ENCODE data around the gene GNB1. TPM values are rescaled to one million over a fixed set of nuclear protein-coding genes. Genes with fewer than 3 reads are reported as not detected.

Gene GNB1
- total and polyA plus RNA-seq, 2 of the 4 experiments (the other 2 are of a cell fraction): 73.5 to 371 TPM

DNA sequence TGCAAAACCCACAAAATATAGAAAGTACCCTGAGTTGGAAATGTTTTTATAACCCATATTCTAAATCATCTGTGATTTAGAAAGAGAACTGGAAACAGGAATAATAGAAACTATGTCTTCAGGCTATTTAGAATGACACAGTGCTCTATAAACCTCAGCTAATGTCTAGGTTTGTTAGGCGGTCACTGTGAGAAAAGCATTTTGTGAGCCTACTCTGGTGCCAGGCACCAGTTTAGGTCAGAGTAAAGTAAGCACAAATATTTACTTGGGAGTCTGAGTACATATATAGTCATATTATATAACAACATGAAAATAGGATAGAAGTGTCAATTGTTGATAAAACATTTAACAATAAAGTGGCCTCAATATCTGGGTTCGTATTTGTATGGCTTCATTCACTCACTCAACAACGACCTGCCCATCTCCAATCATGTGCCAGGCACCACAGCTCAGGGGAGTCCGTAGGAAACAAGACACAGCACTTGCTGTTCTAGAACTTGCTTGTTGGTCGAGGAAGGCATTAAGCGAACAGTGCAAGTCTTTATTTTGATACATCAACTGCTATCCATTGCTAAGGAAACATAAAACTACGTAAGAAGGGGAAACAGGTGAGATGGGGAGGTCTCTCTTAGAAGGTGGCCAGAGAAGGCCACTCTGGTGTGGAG lies 37.2 kb downstream of the GNB1 start:
- Histone ChIP-seq H2AK9ac (replicated peaks; ENCODE audit: low read depth, low read length, poor library complexity) (no peak overlapping the region), H4K91ac (ENCODE audit: insufficient read depth, low read depth, low read length) (no peak overlapping the region), H3K56ac (ENCODE audit: extremely low read depth, insufficient read depth, low read length) (no peak overlapping the region), H3K27ac (ENCODE audit: insufficient read depth, low read length) (no peak overlapping the region), H3K9ac (ENCODE audit: low read depth, low read length) (no peak overlapping the region), H4K5ac (ENCODE audit: low read depth, low read length) (no peak overlapping the region; the same call in 1 of the 2 replicates), H3K4me3 (ENCODE audit: insufficient read depth, low read depth, low read length) (no peak overlapping the region), H2BK5ac (ENCODE audit: low read depth, low read length, poor library complexity, severe bottlenecking) (no peak overlapping the region), H3K23ac (ENCODE audit: low read depth, low read length) (no peak overlapping the region), H3K36me3 (ENCODE audit: control insufficient read depth, insufficient read depth, low read length) (peaks cover 11% of the 10 kb centered on the region), H4K8ac (ENCODE audit: low read depth in 2 of 2, low read length in 2 of 2) (no peak overlapping the region), H3K9me1 (ENCODE audit: insufficient read depth, low read length) (peaks cover 22% of the 10 kb centered on the region), H2BK20ac (ENCODE audit: low read depth, low read length) (no peak overlapping the region), H3K4me2 (ENCODE audit: low read depth, low read length) (no peak overlapping the region), H2BK15ac (ENCODE audit: low read depth, low read length) (no peak overlapping the region), H4K20me1 (ENCODE audit: insufficient read depth, low read length) (peaks cover 99% of the 10 kb centered on the region), H3K27me3 (ENCODE audit: control insufficient read depth, insufficient read depth, low read length) (no peaks in the 10 kb centered on the region), H3K18ac (ENCODE audit: low read depth, low read length) (no peak overlapping the region), H2AK5ac (ENCODE audit: low read depth, low read length) (no peak overlapping the region), H3K4me1 (ENCODE audit: control insufficient read depth, insufficient read depth, low read length) (peaks cover 4% of the 10 kb centered on the region), H2BK120ac (ENCODE audit: low read depth, low read length) (no peak overlapping the region), H3K4ac (ENCODE audit: low read depth, low read length) (no peak overlapping the region), H2AFZ (replicated peaks; ENCODE audit: low read length, poor library complexity) (no peak overlapping the region), H3K14ac (replicated peaks; ENCODE audit: low read depth, low read length) (no peak overlapping the region), H3K79me1 (ENCODE audit: low read depth in 1 of 2, low read length in 2 of 2) (peaks cover 0 to 55% of the 10 kb centered on the region in 2 experiments; a peak in 2 of 4 replicates), H3K9me3 (ENCODE audit: control insufficient read depth, insufficient read depth, low read length) (no peaks in the 10 kb centered on the region)
- in situ Hi-C loops (cut with MboI; ENCODE audit: low sequenced_read_pairs) (no loop called here), intact Hi-C loops (cut with micrococcal nuclease) (no loop called here), dilution Hi-C loops (cut with HindIII; ENCODE audit: low sequenced_read_pairs, unreplicated experiment) (no loop called here)
- DNase-seq: no peak
- TF ChIP-seq BHLHE40 (IDR thresholded peaks at IDR 0.05; ENCODE audit: low read depth, low read length): no peak
- no peak for TF ChIP-seq MAFK (IDR thresholded peaks at IDR 0.05; ENCODE audit: low read depth, low read length)
- no peak for TF ChIP-seq SMC3 (IDR thresholded peaks at IDR 0.05; ENCODE audit: low read depth, low read length)
- TF ChIP-seq RFX5 (IDR thresholded peaks at IDR 0.05; ENCODE audit: low read depth, low read length): no peak
- TF ChIP-seq CEBPB (IDR thresholded peaks at IDR 0.05; ENCODE audit: low read depth, low read length): no peak
- TF ChIP-seq USF2 (IDR thresholded peaks at IDR 0.05; ENCODE audit: low read depth, low read length): no peak
- TF ChIP-seq POLR2A (IDR thresholded peaks at IDR 0.05; ENCODE audit: low read depth, low read length): no peak
- TF ChIP-seq NFE2L2 (IDR thresholded peaks at IDR 0.05; ENCODE audit: low read depth, low read length): no peak
- no peak for TF ChIP-seq MXI1 (IDR thresholded peaks at IDR 0.05; ENCODE audit: borderline replicate concordance, low read depth, low read length)
- no peak for TF ChIP-seq CHD1 (IDR thresholded peaks at IDR 0.05; ENCODE audit: low read depth, low read length)
- TF ChIP-seq RAD21 (IDR thresholded peaks at IDR 0.05; ENCODE audit: low read length): no peak
- TF ChIP-seq, protein P1, sequence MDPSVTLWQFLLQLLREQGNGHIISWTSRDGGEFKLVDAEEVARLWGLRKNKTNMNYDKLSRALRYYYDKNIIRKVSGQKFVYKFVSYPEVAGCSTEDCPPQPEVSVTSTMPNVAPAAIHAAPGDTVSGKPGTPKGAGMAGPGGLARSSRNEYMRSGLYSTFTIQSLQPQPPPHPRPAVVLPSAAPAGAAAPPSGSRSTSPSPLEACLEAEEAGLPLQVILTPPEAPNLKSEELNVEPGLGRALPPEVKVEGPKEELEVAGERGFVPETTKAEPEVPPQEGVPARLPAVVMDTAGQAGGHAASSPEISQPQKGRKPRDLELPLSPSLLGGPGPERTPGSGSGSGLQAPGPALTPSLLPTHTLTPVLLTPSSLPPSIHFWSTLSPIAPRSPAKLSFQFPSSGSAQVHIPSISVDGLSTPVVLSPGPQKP (IDR thresholded peaks at IDR 0.05; ENCODE audit: borderline replicate concordance, low read depth, low read length): no peak
- no peak for TF ChIP-seq RCOR1 (IDR thresholded peaks at IDR 0.05; ENCODE audit: insufficient replicate concordance, low read length)
- no peak for TF ChIP-seq FOS (IDR thresholded peaks at IDR 0.05; ENCODE audit: low read depth, low read length)
- no peak for TF ChIP-seq MAZ (IDR thresholded peaks at IDR 0.05; ENCODE audit: borderline replicate concordance, low read depth, low read length)
- no peak for TF ChIP-seq CTCF (conservative IDR thresholded peaks at IDR 0.05; ENCODE audit: low read depth, low read length)
- 78% methylated on average over 3 of the region's 7 CpGs; no CpG with 5 or more reads in 1 of the 2 experiments for WGBS, 2 experiments (ENCODE audit: extremely low coverage in 2 of 2, insufficient read length in 1 of 2)
- BruUV-seq (replicated peaks): no TSS peak
- ATAC-seq (ENCODE audit: low read depth): no peak
- POLR2A ChIA-PET (ENCODE audit: unreplicated experiment): no interaction called here
- CTCF ChIA-PET: no interaction called here

Measured in IMR-90 (cell line).